Gastroesophageal sphincter (tissue), 4 donors: ENCODE results near the gene TK1. TPM values are rescaled to one million over a fixed set of nuclear protein-coding genes. Genes with fewer than 3 reads are reported as not detected.
A peak's percentile ranks its signal among the peaks of the same experiment; 100 is the strongest.

ENCODE experiments used
- ATAC-seq: fragments of 150-250 bp; one replicate; pipeline ENCODE4 v1.9.1; 2016; ENCODE audit warnings: mild to moderate bottlenecking, moderate library complexity
- H3K27ac ChIP-seq, 4 donors: fragments of 200-600 bp; sonication (generic) in 3 of 4; 1 replicate in 3 of 4; 2 replicates in 1 of 4; pipeline ENCODE4 v1.5.1; 2016 to 2019
- H3K27me3 ChIP-seq: fragments of 200-600 bp; sonication (generic); one replicate; pipeline ENCODE4 v1.5.1; 2019
- H3K36me3 ChIP-seq, 2 donors: fragments of 200-600 bp; sonication (generic); one replicate each; pipeline ENCODE4 v1.5.1; 2019; ENCODE audit warnings: control low read depth in 1 of 2
- H3K4me1 ChIP-seq, 3 donors: fragments of 200-600 bp; sonication (generic); 1 replicate in 2 of 3; 2 replicates in 1 of 3; pipeline ENCODE4 v1.5.1; 2016 to 2019; ENCODE audit warnings: control low read depth in 2 of 3
- H3K4me3 ChIP-seq, 2 donors: fragments of 200-600 bp; sonication (generic); one replicate each; pipeline ENCODE4 v1.5.1; 2019; ENCODE audit warnings: mild to moderate bottlenecking in 1 of 2, moderate library complexity in 1 of 2
- H3K9me3 ChIP-seq, 3 donors: fragments of 200-600 bp; sonication (generic); one replicate each; pipeline ENCODE4 v1.5.1; 2017 to 2019; ENCODE audit warnings: control low read depth in 2 of 3
- CTCF ChIP-seq, 4 experiments: fragments of 200-600 bp in 2 of 4; fragments of 450-650 bp in 2 of 4; sonication (generic) in 1 of 4; IDR thresholded peaks; one replicate each; pipeline ENCODE4 v1.5.1; 2017 to 2019; ENCODE audit warnings: antibody characterized with exemption in 4 of 4, mild to moderate bottlenecking in 2 of 4, moderate library complexity in 2 of 4
- EP300 ChIP-seq: sonication (generic); formaldehyde crosslinking; IDR thresholded peaks from one replicate; pipeline ENCODE4 v1.6.1; 2017; ENCODE audit warnings: antibody characterized with exemption, mild to moderate bottlenecking
- POLR2A ChIP-seq, 2 donors: fragments of 450-650 bp; IDR thresholded peaks; one replicate each; pipeline ENCODE4 v1.6.1; 2017; ENCODE audit warnings: antibody characterized with exemption in 2 of 2, mild to moderate bottlenecking in 2 of 2, moderate library complexity in 1 of 2
- POLR2AphosphoS5 ChIP-seq: sonication (generic); formaldehyde crosslinking; IDR thresholded peaks from one replicate; pipeline ENCODE4 v1.6.1; 2017; ENCODE audit warnings: antibody characterized with exemption
- WGBS, 2 donors: methylation state at CpG; one replicate each; pipeline ENCODE4 v1.1.5; 2018; ENCODE audit warnings: low coverage in 1 of 2; 5-methylcytosine and 5-hydroxymethylcytosine counted together
- total RNA-seq, 4 donors: library from RNA; depleted of rRNA; stranded (reverse); fragments of >200 nt; gene quantifications; one replicate each; pipeline ENCODE4 v1.1.0, GENCODE V29; 2016

Gene TK1
- total RNA-seq, 4 donors from 2014 or later: 3.4 to 24.8 (median 12.1) TPM

DNA sequence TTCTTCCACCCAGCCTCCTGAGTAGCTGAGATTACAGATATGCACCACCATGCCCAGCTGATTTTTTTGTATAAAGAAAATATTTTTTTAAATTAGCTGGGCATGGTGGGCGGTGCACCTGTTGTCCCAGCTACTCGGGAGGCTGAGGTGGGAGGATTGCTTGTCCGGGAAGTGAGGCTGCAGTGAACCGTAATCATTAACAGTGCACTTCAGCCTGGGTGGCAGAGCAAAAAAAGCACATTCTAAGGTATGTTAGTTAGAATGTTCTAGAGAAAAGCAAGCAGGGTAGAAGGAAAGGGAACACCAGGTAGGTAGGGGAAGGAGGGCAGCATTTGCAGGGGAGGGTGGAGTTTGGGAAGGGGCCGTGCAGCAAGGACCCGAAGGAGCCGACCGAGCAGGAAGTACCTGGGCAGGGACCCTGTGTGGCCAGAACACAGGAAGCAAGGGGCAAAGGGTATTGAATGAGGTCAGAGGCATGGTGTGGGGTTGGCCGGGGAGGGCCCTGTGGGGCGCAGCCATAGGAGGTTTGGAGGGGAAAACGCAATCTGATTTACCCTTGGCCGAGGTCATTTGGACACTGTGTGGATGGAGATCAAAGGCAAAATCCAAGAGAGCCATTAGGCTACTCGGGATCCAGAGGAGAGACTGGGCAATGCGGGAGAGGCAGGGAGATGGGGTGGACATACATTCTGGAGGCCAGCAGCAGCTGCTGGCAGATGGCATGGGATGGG lies 38.4 kb downstream of the TK1 start:
- Histone ChIP-seq H3K9me3 (no peaks in the 10 kb centered on the region), H3K27ac (no peak overlapping the region), H3K4me3 (no peak overlapping the region), H3K36me3 (no peaks in the 10 kb centered on the region), H3K4me1 (peaks cover 0 to 35% (median 22%) of the 10 kb centered on the region in 3 donors), H3K27me3 (no peaks in the 10 kb centered on the region)
- TF ChIP-seq EP300 (no peak), POLR2AphosphoS5 (no peak), POLR2A (IDR thresholded peaks at IDR 0.05) (no peak), CTCF (IDR thresholded peaks at IDR 0.05) (no peak)
- no peak for ATAC-seq
- 71 to 84% methylated on average over 7 to 12 of the region's 14 CpGs for WGBS, 2 donors

- Histone ChIP-seq H3K27ac (peak overlapping the region in 1 of 4 donors; percentile 21), H3K4me3 (no peak overlapping the region), H3K27me3 (no peaks in the 10 kb centered on the region), H3K36me3 (no peaks in the 10 kb centered on the region), H3K9me3 (no peaks in the 10 kb centered on the region), H3K4me1 (peaks cover 0 to 41% (median 22%) of the 10 kb centered on the region in 3 donors)
- no peak for ATAC-seq
- TF ChIP-seq POLR2A (IDR thresholded peaks at IDR 0.05) (no peak), EP300 (no peak)
- WGBS, 2 donors: 35 to 69% methylated on average over 2 to 5 of the region's 8 CpGs
These were observed 39.4 kb downstream of the TK1 start for GRCh38 chr17:78147315-78147998.

DNA sequence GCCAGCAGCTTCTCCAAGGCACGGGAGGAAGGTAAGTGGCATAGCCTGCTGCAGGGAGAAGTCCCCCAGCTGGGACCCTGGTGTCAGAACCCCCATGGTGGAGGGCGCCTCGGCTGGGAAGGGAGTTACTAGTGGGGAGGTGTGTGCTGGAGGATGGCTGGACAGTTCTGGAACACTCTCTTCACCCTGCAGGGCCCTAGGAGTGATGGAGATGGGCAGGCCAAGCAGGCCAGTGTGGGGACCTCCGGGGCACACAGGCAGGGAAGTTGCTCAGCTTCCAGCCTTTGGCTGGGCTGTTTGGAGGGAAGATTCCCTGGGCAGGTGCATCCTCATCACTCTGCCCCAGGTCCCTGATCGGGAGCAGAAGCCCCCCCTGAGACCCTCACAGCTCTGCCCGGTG lies 40.0 kb downstream of the TK1 start:
- Histone ChIP-seq H3K4me3 (no peak overlapping the region), H3K27me3 (no peaks in the 10 kb centered on the region), H3K36me3 (no peaks in the 10 kb centered on the region), H3K27ac (peak overlapping the region in 1 of 4 donors; percentile 21), H3K9me3 (no peaks in the 10 kb centered on the region), H3K4me1 (peaks cover 0 to 46% (median 22%) of the 10 kb centered on the region in 3 donors)
- WGBS, 2 donors: no CpG with 5 or more reads among the region's 6 CpGs
- TF ChIP-seq POLR2A (IDR thresholded peaks at IDR 0.05): no peak
- no peak for TF ChIP-seq POLR2AphosphoS5
- no peak for TF ChIP-seq CTCF (IDR thresholded peaks at IDR 0.05)
- TF ChIP-seq EP300: no peak
- no peak for ATAC-seq

GRCh38 chr17:78146471-78146869 lies 40.4 kb downstream of the TK1 start:
- H3K4me1 ChIP-seq: peaks cover 0 to 50% (median 22%) of the 10 kb centered on the region in 3 donors
- H3K36me3 ChIP-seq: no peaks in the 10 kb centered on the region
- H3K27me3 ChIP-seq: no peaks in the 10 kb centered on the region
- H3K4me3 ChIP-seq: no peak overlapping the region
- WGBS, 2 donors: no CpG with 5 or more reads among the region's 7 CpGs
- TF ChIP-seq POLR2AphosphoS5: no peak
- TF ChIP-seq EP300: no peak
- TF ChIP-seq CTCF (IDR thresholded peaks at IDR 0.05): no peak
- no peak for TF ChIP-seq POLR2A (IDR thresholded peaks at IDR 0.05)
- peak overlapping the region in 2 of 4 donors; percentile 3 to 65 for H3K27ac ChIP-seq
- H3K9me3 ChIP-seq: no peaks in the 10 kb centered on the region
- ATAC-seq: no peak

- no peaks in the 10 kb centered on the region for H3K9me3 ChIP-seq
- TF ChIP-seq POLR2AphosphoS5 (no peak), CTCF (IDR thresholded peaks at IDR 0.05) (no peak), EP300 (no peak), POLR2A (IDR thresholded peaks at IDR 0.05) (no peak)
- peaks cover 0 to 63% (median 22%) of the 10 kb centered on the region in 3 donors for H3K4me1 ChIP-seq
- H3K27me3 ChIP-seq: no peaks in the 10 kb centered on the region
- no peaks in the 10 kb centered on the region for H3K36me3 ChIP-seq
- peak; percentile 14 for ATAC-seq
- no CpG with 5 or more reads among the region's 18 CpGs for WGBS, 2 donors
- no peak overlapping the region for H3K4me3 ChIP-seq
- peak overlapping the region in 3 of 4 donors; percentile 65 to 67 (median 66) for H3K27ac ChIP-seq
These were observed 41.9 kb downstream of the TK1 start for GRCh38 chr17:78144736-78145641.
